Glomerular visceral epithelial cell (primary cell): Measurements from ENCODE around the gene NCOR2.
"Not testable (repeated sequence)": the region's sequence is repeated elsewhere in the genome, so short reads cannot be mapped to it uniquely, and the experiment has no call there.

ENCODE experiments used
- DNase-seq: peaks from one replicate; pipeline ENCODE4 v3.0.0-alpha.2; 2016; ENCODE audit errors: extremely low spot score

The NCOR2 gene

GRCh38 chr12:124599074-124599999 lies 31.9 kb upstream of the NCOR2 start:
- DNase-seq = peak; percentile 73

DNA sequence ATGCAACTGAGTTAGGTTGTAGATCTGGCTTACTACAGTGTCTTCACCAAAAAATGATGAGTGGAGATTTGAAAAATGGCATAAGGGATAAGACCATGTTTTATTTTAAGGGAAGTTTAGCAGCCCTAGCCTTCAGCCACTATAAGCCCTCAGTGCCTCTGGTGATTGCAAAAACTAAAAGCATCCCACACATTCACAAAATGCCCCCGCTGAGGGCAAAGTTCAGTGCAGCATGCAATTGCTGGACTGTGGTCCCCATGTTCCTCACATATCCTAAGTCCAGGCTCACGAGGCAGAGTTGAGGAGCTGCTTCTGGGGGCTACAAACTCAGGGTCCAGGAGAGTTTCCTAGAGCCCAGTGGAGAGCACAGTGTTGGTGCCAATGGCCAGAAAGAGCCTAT lies 29.6 kb upstream of the NCOR2 start:
- no peak for DNase-seq

- DNase-seq = no peak
Observed at GRCh38 chr12:124595444-124595843, 28.0 kb upstream of the NCOR2 start.

DNA sequence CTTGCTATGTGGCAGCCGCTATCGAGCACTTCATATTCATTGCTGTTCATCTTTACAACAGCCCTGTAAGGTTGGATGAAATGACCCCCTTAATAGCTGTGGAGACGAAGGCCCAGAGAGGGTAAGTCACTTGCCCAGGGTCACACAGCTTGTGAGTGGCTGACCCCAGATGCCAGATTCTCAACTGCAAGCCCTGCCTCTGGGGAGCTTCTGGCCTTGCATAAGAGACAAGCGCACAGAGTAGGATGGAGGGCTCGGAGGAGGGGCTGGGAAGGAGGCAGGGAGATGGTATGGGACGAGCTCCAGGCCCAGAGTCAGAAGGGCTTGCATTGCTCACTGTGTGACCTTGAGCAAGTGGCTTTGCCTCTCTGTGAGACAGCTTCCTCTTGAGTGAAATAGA lies 27.4 kb upstream of the NCOR2 start:
- DNase-seq = no peak

DNA sequence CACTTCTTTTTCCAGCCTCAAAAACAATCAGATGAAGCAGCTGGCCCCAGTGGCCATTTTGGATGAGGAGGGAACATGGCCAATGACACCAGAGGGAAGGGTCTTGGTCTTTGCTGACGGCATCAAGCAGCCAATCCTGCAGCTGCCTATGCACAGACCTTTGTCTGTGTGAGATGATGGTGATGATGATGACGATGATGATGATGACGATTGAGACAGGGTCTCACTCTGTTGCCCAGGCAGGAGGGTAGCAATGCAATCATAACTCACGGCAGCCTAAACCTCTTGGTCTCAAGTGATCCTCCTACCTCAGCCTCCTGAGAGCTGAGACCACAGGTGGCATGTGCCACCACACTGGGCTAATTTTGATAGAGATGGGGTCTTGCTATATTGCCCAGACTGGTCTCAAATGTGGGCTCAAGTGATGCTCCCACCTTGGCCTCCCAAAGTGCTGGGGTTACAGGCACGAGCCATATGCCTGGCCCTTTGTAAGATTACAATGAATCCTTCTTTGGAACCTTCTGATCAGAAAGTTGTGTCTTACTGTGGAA lies 26.5 kb upstream of the NCOR2 start:
- no peak for DNase-seq

- DNase-seq = no peak
Observed at GRCh38 chr12:124593176-124593575, 25.8 kb upstream of the NCOR2 start.

- no peak for DNase-seq
Observed at GRCh38 chr12:124592481-124593160, 25.2 kb upstream of the NCOR2 start.

- peak; percentile 44 for DNase-seq
Observed at GRCh38 chr12:124592050-124592449, 24.6 kb upstream of the NCOR2 start.

GRCh38 chr12:124590447-124590846 lies 23.0 kb upstream of the NCOR2 start:
- no peak for DNase-seq

DNA sequence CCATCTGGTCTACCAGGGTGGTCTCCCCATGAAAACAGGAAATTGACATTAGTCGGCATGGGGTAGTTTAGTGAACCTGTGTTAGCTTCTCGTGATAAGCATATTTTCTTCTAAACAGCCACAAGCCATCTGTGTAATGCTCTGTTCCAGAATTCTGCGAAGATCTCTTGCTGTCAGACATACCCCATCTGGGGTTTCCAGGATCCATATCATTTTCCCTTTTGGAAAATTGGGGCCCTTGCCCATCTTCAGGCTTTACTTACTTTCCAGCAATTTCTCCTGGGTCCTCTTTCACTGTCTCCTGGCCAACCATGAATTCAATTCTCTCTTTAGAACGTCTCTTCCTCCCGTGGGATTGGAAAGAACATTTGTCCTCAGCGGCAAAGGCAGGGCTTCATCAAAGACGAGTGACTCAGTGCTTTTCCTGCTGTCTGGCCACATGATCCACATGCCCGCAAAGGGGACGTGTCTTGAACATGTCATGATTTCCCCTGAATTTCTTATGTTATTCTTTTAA lies 21.4 kb upstream of the NCOR2 start:
- DNase-seq = peak; percentile 56

DNA sequence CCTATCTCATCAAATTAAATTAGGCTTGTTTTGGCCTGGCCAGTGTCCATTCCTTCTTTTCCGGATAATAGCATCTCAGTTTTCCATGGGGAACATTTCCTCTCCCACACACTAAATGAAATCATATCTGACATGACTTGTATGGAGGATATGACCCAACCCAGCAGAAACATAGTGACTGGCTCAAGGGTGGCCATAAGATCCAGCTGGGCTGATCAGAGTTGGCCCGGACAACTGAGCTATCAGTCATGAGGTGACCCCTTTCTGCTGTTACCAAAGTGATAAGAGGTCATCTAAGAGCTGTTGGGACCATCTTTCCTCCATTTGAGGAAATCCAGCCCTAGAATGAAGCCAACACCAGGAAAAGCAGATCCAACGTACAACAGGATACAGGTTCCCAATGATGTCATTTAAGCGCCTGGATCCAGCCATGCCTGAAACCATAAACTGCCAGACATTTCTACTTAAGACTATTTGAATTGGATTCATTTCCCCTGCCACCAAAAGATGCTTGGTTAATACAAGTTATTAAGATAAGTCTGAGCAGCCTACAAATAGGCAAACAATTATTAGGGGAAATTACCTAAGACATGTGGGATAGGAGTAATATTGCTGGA lies 20.7 kb upstream of the NCOR2 start:
- DNase-seq = no peak

DNA sequence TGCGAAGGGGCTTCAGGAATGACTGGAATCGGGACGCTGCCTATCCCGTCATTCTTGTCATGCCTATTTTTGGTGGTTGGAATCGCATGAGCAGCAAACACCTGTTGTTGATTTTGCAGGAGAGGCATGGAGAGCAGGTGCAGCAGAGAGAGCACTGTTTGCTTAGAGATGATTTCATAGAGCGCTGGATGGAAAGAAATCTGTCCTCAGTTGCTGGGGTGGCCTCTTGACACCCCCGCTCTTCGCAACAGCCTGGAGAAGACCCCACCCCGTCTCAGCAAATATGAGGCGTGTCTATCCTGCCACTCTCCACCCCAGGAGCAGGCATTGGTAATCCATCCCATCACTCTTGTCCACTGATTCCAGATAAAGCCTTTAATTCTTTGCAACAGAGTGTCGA lies 19.3 kb upstream of the NCOR2 start:
- no peak for DNase-seq

DNA sequence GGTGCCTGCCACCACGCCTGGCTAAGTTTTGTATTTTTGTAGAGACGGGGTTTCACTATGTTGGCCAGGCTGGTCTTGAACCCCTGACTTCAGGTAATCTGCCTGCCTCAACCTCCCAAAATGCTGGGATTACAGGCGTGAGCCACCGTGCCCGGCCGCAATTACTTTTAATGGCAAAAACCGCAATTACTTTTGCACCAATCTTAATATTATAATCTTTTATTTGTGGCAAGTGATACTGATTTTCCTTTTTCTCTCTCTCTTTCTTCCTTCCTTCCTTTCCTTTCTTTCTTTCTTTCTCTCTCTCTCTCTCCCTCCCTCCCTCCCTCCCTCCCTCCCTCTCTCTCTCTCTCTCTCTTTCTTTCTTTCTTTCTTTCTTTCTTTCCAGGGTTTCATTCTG lies 17.1 kb upstream of the NCOR2 start:
- DNase-seq = not testable (repeated sequence)

- no peak for DNase-seq
Observed at GRCh38 chr12:124583854-124584253, 16.4 kb upstream of the NCOR2 start.

DNA sequence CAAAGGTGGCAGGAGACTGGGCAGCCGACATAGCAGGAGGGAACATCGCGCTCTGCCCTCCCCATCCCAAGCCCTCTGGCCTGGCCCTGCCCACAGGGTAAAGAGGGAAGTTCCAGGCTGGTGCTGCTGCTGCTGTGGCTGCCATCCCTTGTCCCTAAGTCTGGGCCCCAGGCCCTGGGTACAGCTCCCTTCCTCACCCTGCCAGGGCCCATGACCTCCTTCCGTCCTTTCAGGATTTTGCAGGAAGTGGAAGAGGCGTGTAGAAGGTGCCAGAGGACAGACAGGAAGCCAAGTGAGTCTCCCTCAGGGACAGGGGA lies 14.7 kb upstream of the NCOR2 start:
- no peak for DNase-seq

DNA sequence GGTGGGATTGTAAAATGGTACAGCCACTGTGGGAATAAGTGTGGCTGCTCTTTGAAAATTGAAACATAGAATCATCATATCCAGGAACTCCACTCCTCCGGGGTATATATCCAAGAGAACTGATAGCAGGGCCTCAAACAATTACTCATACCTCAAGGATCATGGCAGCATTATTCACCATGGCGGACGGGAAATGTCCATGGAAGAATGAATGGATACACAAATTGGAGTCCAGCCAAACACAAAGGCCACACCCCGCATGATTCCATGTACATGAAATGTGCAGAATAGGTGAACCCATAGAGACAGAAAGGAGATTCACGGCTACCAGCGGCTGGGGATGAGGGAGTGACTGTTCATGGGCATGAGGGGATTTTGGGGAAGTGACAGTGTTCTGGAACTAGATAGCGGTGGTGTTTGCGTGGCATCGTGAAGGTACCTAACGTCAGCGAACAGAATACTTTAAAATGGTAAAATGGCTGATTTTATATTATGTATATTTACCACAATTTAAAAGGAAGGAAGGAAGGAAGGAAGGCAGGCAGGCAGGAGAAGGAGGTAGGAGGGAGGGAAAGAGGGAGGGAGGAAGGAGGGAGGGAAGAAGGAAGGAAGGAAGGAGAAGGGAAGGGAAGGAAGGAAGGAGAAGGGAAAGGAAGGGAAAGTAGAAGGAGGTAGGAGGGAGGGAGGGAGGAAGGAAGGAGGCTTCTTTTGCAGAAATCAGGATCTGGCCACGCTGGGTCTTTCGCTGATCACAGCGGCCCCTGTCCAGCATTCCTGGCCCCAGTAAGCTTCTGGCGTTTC lies 14.1 kb upstream of the NCOR2 start:
- DNase-seq = peak; percentile 31

GRCh38 chr12:124579921-124580517 lies 12.6 kb upstream of the NCOR2 start:
- DNase-seq = no peak

GRCh38 chr12:124578854-124579253 lies 11.4 kb upstream of the NCOR2 start:
- no peak for DNase-seq

GRCh38 chr12:124578445-124578844 lies 11.0 kb upstream of the NCOR2 start:
- DNase-seq = no peak

DNA sequence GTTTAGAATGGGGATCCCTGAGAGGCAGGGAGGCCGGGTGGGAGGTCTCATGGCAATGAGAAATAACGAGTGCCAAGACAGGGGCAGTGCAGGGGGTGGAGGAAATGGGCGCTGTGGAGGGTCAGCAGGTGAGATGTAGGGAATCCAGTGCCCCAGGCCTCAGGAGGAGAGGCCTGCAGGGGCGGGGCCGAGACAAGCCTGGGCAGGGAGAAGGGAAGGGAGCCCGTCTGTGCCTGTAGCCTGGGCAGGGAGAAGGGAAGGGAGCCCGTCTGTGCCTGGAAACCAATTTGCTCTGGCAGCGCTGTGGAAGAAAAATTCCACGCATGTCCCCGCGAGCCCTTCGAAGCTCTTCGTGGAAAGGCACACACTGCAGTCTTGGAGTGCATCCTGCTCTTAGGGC lies 10.6 kb upstream of the NCOR2 start:
- no peak for DNase-seq

GRCh38 chr12:124577374-124577773 lies 10.0 kb upstream of the NCOR2 start:
- no peak for DNase-seq
